IMR-90 (cell line): ENCODE results near the gene IGF1R. TPM values are rescaled to one million over a fixed set of nuclear protein-coding genes. Genes with fewer than 3 reads are reported as not detected.

ENCODE experiments used
- ATAC-seq: fragments of 200-7000 bp; cut with Tn5 transposase; 2 replicates; pipeline ENCODE4 v1.9.1; 2020; ENCODE audit warnings: low read depth, mild to moderate bottlenecking, moderate library complexity
- BruUV-seq: library from RNA; stranded (reverse); fragments of 400-500 nt; replicated peaks from 2 replicates; lab custom pipeline; 2021; lab: Mats Ljungman, UMichigan
- CTCF ChIA-PET: fragments of 300-600 bp; formaldehyde crosslinking; extraction: SDS; loops from one replicate; lab custom pipeline; 2021; ENCODE audit warnings: antibody characterized with exemption; lab: Yijun Ruan, JAX
- POLR2A ChIA-PET: fragments of 300-600 bp; sonication (Branson Sonifier 250); formaldehyde crosslinking; loops from one replicate; lab custom pipeline; 2022; ENCODE audit warnings: antibody characterized with exemption; ENCODE audit not compliant: unreplicated experiment; lab: Charles Lee
- DNase-seq: peaks from one replicate; pipeline ENCODE4 v3.0.0; 2013
- H2AFZ ChIP-seq: replicated peaks from 2 replicates; pipeline ENCODE3; 2013; ENCODE audit warnings: low read length, mild to moderate bottlenecking; ENCODE audit not compliant: poor library complexity
- H2AK5ac ChIP-seq: 2 replicates; pipeline ENCODE4 v1.6.1; 2013; ENCODE audit warnings: low read depth, low read length, inconsistent platforms
- H2AK9ac ChIP-seq: replicated peaks from 2 replicates; pipeline ENCODE3; 2013; ENCODE audit warnings: mild to moderate bottlenecking, low read depth, low read length, moderate library complexity; ENCODE audit not compliant: poor library complexity
- H2BK120ac ChIP-seq: 2 replicates; pipeline ENCODE4 v1.6.1; 2013; ENCODE audit warnings: low read depth, low read length, inconsistent platforms
- H2BK15ac ChIP-seq: 3 replicates; pipeline ENCODE4 v1.6.1; 2013; ENCODE audit warnings: low read depth, low read length, inconsistent platforms
- H2BK20ac ChIP-seq: 2 replicates; pipeline ENCODE4 v1.6.1; 2013; ENCODE audit warnings: low read depth, mild to moderate bottlenecking, inconsistent platforms, low read length, moderate library complexity
- H2BK5ac ChIP-seq: 2 replicates; pipeline ENCODE4 v1.6.1; 2013; ENCODE audit warnings: mild to moderate bottlenecking, low read depth, low read length, inconsistent platforms; ENCODE audit not compliant: poor library complexity, severe bottlenecking
- H3K14ac ChIP-seq: replicated peaks from 2 replicates; pipeline ENCODE4 v1.6.1; 2013; ENCODE audit warnings: low read depth, low read length, inconsistent platforms
- H3K18ac ChIP-seq: 2 replicates; pipeline ENCODE4 v1.6.1; 2013; ENCODE audit warnings: low read depth, low read length, control low read depth
- H3K23ac ChIP-seq: 2 replicates; pipeline ENCODE4 v1.6.1; 2013; ENCODE audit warnings: low read depth, low read length, inconsistent platforms
- H3K27ac ChIP-seq: 2 replicates; pipeline ENCODE4 v1.5.1; 2013; ENCODE audit warnings: mild to moderate bottlenecking, control low read depth, low read length; ENCODE audit not compliant: insufficient read depth
- H3K27me3 ChIP-seq: 2 replicates; pipeline ENCODE4 v1.6.1; 2013; ENCODE audit warnings: low read length; ENCODE audit not compliant: control insufficient read depth, insufficient read depth
- H3K36me3 ChIP-seq: 2 replicates; pipeline ENCODE4 v1.6.1; 2013; ENCODE audit warnings: low read length, mixed read lengths; ENCODE audit not compliant: control insufficient read depth, insufficient read depth
- H3K4ac ChIP-seq: 2 replicates; pipeline ENCODE4 v1.6.1; 2013; ENCODE audit warnings: low read depth, low read length, inconsistent platforms
- H3K4me1 ChIP-seq: 2 replicates; pipeline ENCODE4 v1.6.1; 2013; ENCODE audit warnings: low read length, mixed read lengths; ENCODE audit not compliant: control insufficient read depth, insufficient read depth
- H3K4me2 ChIP-seq: 2 replicates; pipeline ENCODE4 v1.6.1; 2013; ENCODE audit warnings: low read depth, mild to moderate bottlenecking, control low read depth, low read length, moderate library complexity
- H3K4me3 ChIP-seq: 2 replicates; pipeline ENCODE4 v1.5.1; 2013; ENCODE audit warnings: low read depth, mild to moderate bottlenecking, control low read depth, low read length, moderate library complexity; ENCODE audit not compliant: insufficient read depth
- H3K56ac ChIP-seq: 2 replicates; pipeline ENCODE4 v1.6.1; 2013; ENCODE audit warnings: low read length, inconsistent platforms; ENCODE audit not compliant: insufficient read depth; ENCODE audit errors: extremely low read depth
- H3K79me1 ChIP-seq, 2 experiments: 2 replicates each; pipeline ENCODE4 v1.6.1; 2013; ENCODE audit warnings: low read length in 2 of 2, inconsistent platforms in 1 of 2, low read depth in 1 of 2
- H3K9ac ChIP-seq: 2 replicates; pipeline ENCODE4 v1.6.1; 2013; ENCODE audit warnings: low read depth, low read length, control low read depth
- H3K9me1 ChIP-seq: 2 replicates; pipeline ENCODE4 v1.6.1; 2013; ENCODE audit warnings: low read length, inconsistent platforms; ENCODE audit not compliant: insufficient read depth
- H3K9me3 ChIP-seq: 2 replicates; pipeline ENCODE4 v1.6.1; 2013; ENCODE audit warnings: low read length; ENCODE audit not compliant: control insufficient read depth, insufficient read depth
- H4K20me1 ChIP-seq: 2 replicates; pipeline ENCODE4 v1.6.1; 2013; ENCODE audit warnings: low read length, inconsistent platforms; ENCODE audit not compliant: insufficient read depth
- H4K5ac ChIP-seq: 2 replicates; pipeline ENCODE4 v1.6.1; 2013; ENCODE audit warnings: mild to moderate bottlenecking, low read depth, low read length, control low read depth
- H4K8ac ChIP-seq, 2 experiments: 2 replicates each; pipeline ENCODE4 v1.6.1; 2013; ENCODE audit warnings: low read depth in 2 of 2, low read length in 2 of 2, control low read depth in 1 of 2, inconsistent platforms in 1 of 2
- H4K91ac ChIP-seq: 2 replicates; pipeline ENCODE4 v1.6.1; 2013; ENCODE audit warnings: low read depth, low read length, inconsistent platforms; ENCODE audit not compliant: insufficient read depth
- BHLHE40 ChIP-seq: fragments of 150-350 bp; IDR thresholded peaks from 2 replicates; pipeline ENCODE4 v1.6.1; 2016; ENCODE audit warnings: mild to moderate bottlenecking, low read depth, low read length
- CTCF ChIP-seq: conservative IDR thresholded peaks from 2 replicates; pipeline ENCODE4 v1.5.1; 2012; ENCODE audit warnings: mild to moderate bottlenecking, low read depth, low read length, improper control_type of control experiment
- FOS ChIP-seq: fragments of 150-350 bp; IDR thresholded peaks from 2 replicates; pipeline ENCODE4 v1.6.1; 2016; ENCODE audit warnings: low read depth, low read length
- SMC3 ChIP-seq: fragments of 150-350 bp; IDR thresholded peaks from 2 replicates; pipeline ENCODE4 v1.6.1; 2016; ENCODE audit warnings: low read depth, mild to moderate bottlenecking, antibody characterized with exemption, low read length, moderate library complexity
- WGBS, 2 experiments: methylation state at CpG; one replicate each; pipeline versions ENCODE4 v1.1.5 to v1.1.7; 2013; ENCODE audit warnings: missing lambda C conversion rate in 2 of 2; ENCODE audit not compliant: insufficient read length in 1 of 2; ENCODE audit errors: extremely low coverage in 2 of 2; 5-methylcytosine and 5-hydroxymethylcytosine counted together
- dilution Hi-C: fragments of 300-500 bp; cut with HindIII; formaldehyde crosslinking; loops from one replicate; pipeline ENCODE4 v1.14.3; 2018; ENCODE audit warnings: low sequenced_read_pairs; ENCODE audit not compliant: unreplicated experiment
- in situ Hi-C: fragments of 300-500 bp; cut with MboI; formaldehyde crosslinking; loops from 3 replicates; pipeline ENCODE4 v1.14.3; 2019; ENCODE audit warnings: low sequenced_read_pairs, inconsistent platforms, mixed read lengths
- intact Hi-C: fragments of 100-400 bp; cut with micrococcal nuclease; formaldehyde crosslinking; loops from 2 replicates; pipeline ENCODE4 v1.10.0; 2022
- polyA plus RNA-seq, 3 experiments: library from polyadenylated mRNA; depleted of rRNA; stranded (reverse); fragments of >200 nt; gene quantifications; 2 replicates each; pipeline ENCODE4 v1.2.3, GENCODE V29; 2012; ENCODE audit warnings: low replicate concordance in 1 of 3
- total RNA-seq: library from RNA; depleted of rRNA; stranded (reverse); fragments of >200 nt; gene quantifications from 2 replicates; pipeline ENCODE4 v1.2.3, GENCODE V29; 2012

IGF1R gene
- total and polyA plus RNA-seq, 2 of the 4 experiments (the other 2 are of a cell fraction), result 24.0 to 24.9 TPM

- Histone ChIP-seq H2AK5ac (peak overlapping the region; percentile 93), H4K8ac (peak overlapping the region; percentile 19 to 71; a peak in 3 of 4 replicates), H3K18ac (peak overlapping the region; percentile 68), H3K14ac (peak overlapping the region; percentile 86), H4K5ac (peak overlapping the region; percentile 3), H3K9ac (no peak overlapping the region), H3K4me3 (no peak overlapping the region), H3K9me3 (peaks cover 2% of the 10 kb centered on the region; the same call in 1 of the 2 replicates), H3K27ac (peak overlapping the region; percentile 50), H3K4me1 (peaks cover 8% of the 10 kb centered on the region), H3K9me1 (peaks cover 13% of the 10 kb centered on the region), H3K36me3 (no peaks in the 10 kb centered on the region), H3K23ac (peak overlapping the region; percentile 47), H2AFZ (peak overlapping the region; percentile 75), H2AK9ac (peak overlapping the region; percentile 29), H3K4ac (peak overlapping the region; percentile 94), H4K91ac (peak overlapping the region; percentile 84), H3K27me3 (no peaks in the 10 kb centered on the region), H2BK15ac (peak overlapping the region; percentile 80; the same call in 1 of the 3 replicates), H3K79me1 (0 out of 4 replicates have a peak, but pooled peaks cover 0 to 4% of the 10 kb centered on the region in 2 experiments), H2BK5ac (peak overlapping the region; percentile 22), H3K4me2 (peak overlapping the region; percentile 23; the same call in 1 of the 2 replicates), H4K20me1 (no peaks in the 10 kb centered on the region), H2BK120ac (peak overlapping the region; percentile 94), H3K56ac (no peak overlapping the region; the same call in 1 of the 2 replicates), H2BK20ac (peak overlapping the region; percentile 95)
- DNase-seq (peak; percentile 67), ATAC-seq (peak; percentile 69)
- ChIA-PET CTCF (no interaction called here), POLR2A (no interaction called here)
- dilution Hi-C loops, result no loop called here
- intact Hi-C loops, result no loop called here
- WGBS, 2 experiments, result 0% methylated on average over 1 of the region's 14 CpGs; no CpG with 5 or more reads in 1 of the 2 experiments
- no TSS peak for BruUV-seq
- TF ChIP-seq CTCF (no peak), BHLHE40 (0 out of 2 replicates have a peak, but pooled peaks have one; percentile 2), SMC3 (no peak), FOS (peak; percentile 63)
- in situ Hi-C loops, result no loop called here
These were observed 333.7 kb downstream of the IGF1R start for GRCh38 chr15:98981851-98982722.
